Measurements from ENCODE around the gene STX2.

GRCh38 chr12:130875193-130875592, 36.1 kb upstream of the STX2 start:
- TF ChIP-seq CTCF (IDR thresholded peaks at IDR 0.05) (no peak), POLR2A (IDR thresholded peaks at IDR 0.05) (no peak), POLR2AphosphoS5 (IDR thresholded peaks at IDR 0.05; ENCODE audit: insufficient read depth in 1 of 2, low read depth in 1 of 2) (no peak)
